WTC11 (cell line): Measurements from ENCODE around the gene ATF7. TPM values are rescaled to one million over a fixed set of nuclear protein-coding genes. Genes with fewer than 3 reads are reported as not detected.

Source experiments
- ATAC-seq: fragments of 200-7000 bp; cut with Tn5 transposase; 2 replicates; pipeline ENCODE4 v1.10.0; 2021; ENCODE audit warnings: mild to moderate bottlenecking, moderate library complexity
- CTCF ChIA-PET: fragments of 300-600 bp; sonication (Branson Sonifier 250); formaldehyde crosslinking; loops from one replicate; lab custom pipeline; 2021; ENCODE audit warnings: antibody characterized with exemption; lab: Charles Lee
- POLR2A ChIA-PET: fragments of 350-600 bp; sonication (Branson Sonifier 250); formaldehyde crosslinking; loops from one replicate; lab custom pipeline; 2021; ENCODE audit warnings: antibody characterized with exemption; lab: Charles Lee
- DNase-seq: peaks from one replicate; pipeline ENCODE4 v3.0.0; 2021; ENCODE audit warnings: low spot score
- H3K27ac Mint-ChIP-seq: 2 replicates; pipeline ENCODE4 v1.8.0; 2021; ENCODE audit warnings: mixed read lengths
- H3K27me3 Mint-ChIP-seq: 2 replicates; pipeline ENCODE4 v1.8.0; 2021; ENCODE audit warnings: low read depth, mild to moderate bottlenecking, moderate library complexity, mixed read lengths
- H3K36me3 Mint-ChIP-seq: 2 replicates; pipeline ENCODE4 v1.8.0; 2021; ENCODE audit warnings: mixed read lengths
- H3K4me1 Mint-ChIP-seq: 2 replicates; pipeline ENCODE4 v1.8.0; 2022; ENCODE audit warnings: mixed read lengths
- H3K4me3 Mint-ChIP-seq: 2 replicates; pipeline ENCODE4 v1.8.0; 2021; ENCODE audit warnings: mild to moderate bottlenecking, moderate library complexity, mixed read lengths
- H3K9me3 Mint-ChIP-seq: 2 replicates; pipeline ENCODE4 v1.8.0; 2021; ENCODE audit warnings: mixed read lengths
- CBFB ChIP-seq: sonication (generic); formaldehyde crosslinking; IDR thresholded peaks from 2 replicates; pipeline ENCODE4 v1.8.1; 2022; ENCODE audit warnings: mild to moderate bottlenecking, low read depth, missing genetic modification reagents
- JAZF1 ChIP-seq: fragments of 250-450 bp; sonication (Bioruptor Pico); IDR thresholded peaks from 2 replicates; pipeline ENCODE4 v1.9.0; 2021; ENCODE audit warnings: moderate library complexity, mild to moderate bottlenecking, inconsistent platforms
- JUN ChIP-seq: sonication (generic); formaldehyde crosslinking; IDR thresholded peaks from 2 replicates; pipeline ENCODE4 v1.8.0; 2023; ENCODE audit warnings: mild to moderate bottlenecking, missing genetic modification reagents
- RORB ChIP-seq: fragments of 250-450 bp; sonication (Bioruptor Pico); IDR thresholded peaks from 2 replicates; pipeline ENCODE4 v1.9.0; 2021; ENCODE audit warnings: mild to moderate bottlenecking
- SMAD4 ChIP-seq: sonication (generic); formaldehyde crosslinking; IDR thresholded peaks from 2 replicates; pipeline ENCODE4 v1.8.0; 2022; ENCODE audit warnings: mild to moderate bottlenecking, missing genetic modification reagents
- SOX15 ChIP-seq: fragments of 250-450 bp; sonication (Bioruptor Pico); IDR thresholded peaks from 2 replicates; pipeline ENCODE4 v1.9.0; 2021; ENCODE audit warnings: mild to moderate bottlenecking
- ZNF121 ChIP-seq: sonication (generic); formaldehyde crosslinking; IDR thresholded peaks from 2 replicates; pipeline ENCODE4 v1.8.0; 2023; ENCODE audit warnings: missing genetic modification reagents
- total RNA-seq: library from RNA; stranded (reverse); gene quantifications from 3 replicates; pipeline ENCODE4 v1.2.3, GENCODE V29; 2021
- TF ChIP-seq, protein P1 (sequence below): sonication (generic); formaldehyde crosslinking; IDR thresholded peaks from 2 replicates; pipeline ENCODE4 v1.8.1; 2022; ENCODE audit warnings: mild to moderate bottlenecking, missing genetic modification reagents, moderate library complexity, borderline replicate concordance
- TF ChIP-seq, protein P2 (sequence below): sonication (generic); formaldehyde crosslinking; IDR thresholded peaks from 2 replicates; pipeline ENCODE4 v1.8.1; 2023; ENCODE audit warnings: mild to moderate bottlenecking, missing genetic modification reagents
- TF ChIP-seq, protein P3 (sequence below): sonication (generic); formaldehyde crosslinking; IDR thresholded peaks from 2 replicates; pipeline ENCODE4 v1.8.0; 2022; ENCODE audit warnings: mild to moderate bottlenecking, missing genetic modification reagents
- TF ChIP-seq, protein P4 (sequence below): sonication (generic); formaldehyde crosslinking; conservative IDR thresholded peaks from 2 replicates; pipeline ENCODE4 v1.8.1; 2022; ENCODE audit warnings: mild to moderate bottlenecking, missing genetic modification reagents
- TF ChIP-seq, protein P5 (sequence below): sonication (generic); formaldehyde crosslinking; IDR thresholded peaks from 2 replicates; pipeline ENCODE4 v1.8.1; 2022; ENCODE audit warnings: mild to moderate bottlenecking, moderate library complexity, missing genetic modification reagents
- TF ChIP-seq, protein P6 (sequence below): sonication (generic); formaldehyde crosslinking; conservative IDR thresholded peaks from 2 replicates; pipeline ENCODE4 v1.8.1; 2023; ENCODE audit warnings: mild to moderate bottlenecking, low read depth, missing genetic modification reagents, moderate library complexity
- TF ChIP-seq, protein P7 (sequence below): sonication (generic); formaldehyde crosslinking; IDR thresholded peaks from 2 replicates; pipeline ENCODE4 v1.8.1; 2023; ENCODE audit warnings: mild to moderate bottlenecking, moderate library complexity, missing genetic modification reagents
- TF ChIP-seq, protein P8 (sequence below): fragments of 250-450 bp; sonication (Bioruptor Pico); IDR thresholded peaks from 2 replicates; pipeline ENCODE4 v1.9.0; 2021; ENCODE audit warnings: moderate library complexity, mild to moderate bottlenecking, inconsistent platforms, borderline replicate concordance

Gene ATF7
- total RNA-seq, 1 experiment from 2014 or later = 16.3 TPM

DNA sequence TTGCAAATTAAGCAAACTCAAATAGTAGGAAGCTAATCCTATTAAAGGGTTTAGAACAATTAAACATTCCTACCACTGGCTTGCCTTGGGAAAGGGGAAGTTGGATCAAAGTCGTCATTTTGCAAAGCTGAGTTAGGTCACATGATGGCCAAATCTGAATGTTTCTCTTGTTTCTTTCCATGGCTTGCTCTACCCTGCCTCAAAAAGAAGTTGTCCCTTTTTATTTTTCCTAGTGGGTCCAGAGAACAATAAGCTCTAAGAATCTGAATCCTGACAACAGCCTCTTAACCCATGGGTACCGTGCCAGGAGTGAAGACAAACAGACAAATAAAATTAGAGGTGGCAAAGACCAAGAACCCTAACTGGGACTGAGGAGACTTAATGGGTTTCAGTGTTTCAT lies 92.7 kb downstream of the ATF7 start:
- no peaks in the 10 kb centered on the region for H3K9me3 Mint-ChIP-seq
- H3K36me3 Mint-ChIP-seq = peaks cover 29% of the 10 kb centered on the region
- H3K27ac Mint-ChIP-seq = no peak overlapping the region
- H3K4me1 Mint-ChIP-seq = no peaks in the 10 kb centered on the region
- CTCF ChIA-PET = interaction anchor here (1.1 kb wide), 1 partner anchor 10 kb away, joined by 6 read pairs; no protein-coding TSS in a partner anchor
- no peak for TF ChIP-seq CBFB (CRISPR knock-in tag)
- TF ChIP-seq, protein P1, sequence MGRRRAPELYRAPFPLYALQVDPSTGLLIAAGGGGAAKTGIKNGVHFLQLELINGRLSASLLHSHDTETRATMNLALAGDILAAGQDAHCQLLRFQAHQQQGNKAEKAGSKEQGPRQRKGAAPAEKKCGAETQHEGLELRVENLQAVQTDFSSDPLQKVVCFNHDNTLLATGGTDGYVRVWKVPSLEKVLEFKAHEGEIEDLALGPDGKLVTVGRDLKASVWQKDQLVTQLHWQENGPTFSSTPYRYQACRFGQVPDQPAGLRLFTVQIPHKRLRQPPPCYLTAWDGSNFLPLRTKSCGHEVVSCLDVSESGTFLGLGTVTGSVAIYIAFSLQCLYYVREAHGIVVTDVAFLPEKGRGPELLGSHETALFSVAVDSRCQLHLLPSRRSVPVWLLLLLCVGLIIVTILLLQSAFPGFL = no peak
- TF ChIP-seq, protein P2, sequence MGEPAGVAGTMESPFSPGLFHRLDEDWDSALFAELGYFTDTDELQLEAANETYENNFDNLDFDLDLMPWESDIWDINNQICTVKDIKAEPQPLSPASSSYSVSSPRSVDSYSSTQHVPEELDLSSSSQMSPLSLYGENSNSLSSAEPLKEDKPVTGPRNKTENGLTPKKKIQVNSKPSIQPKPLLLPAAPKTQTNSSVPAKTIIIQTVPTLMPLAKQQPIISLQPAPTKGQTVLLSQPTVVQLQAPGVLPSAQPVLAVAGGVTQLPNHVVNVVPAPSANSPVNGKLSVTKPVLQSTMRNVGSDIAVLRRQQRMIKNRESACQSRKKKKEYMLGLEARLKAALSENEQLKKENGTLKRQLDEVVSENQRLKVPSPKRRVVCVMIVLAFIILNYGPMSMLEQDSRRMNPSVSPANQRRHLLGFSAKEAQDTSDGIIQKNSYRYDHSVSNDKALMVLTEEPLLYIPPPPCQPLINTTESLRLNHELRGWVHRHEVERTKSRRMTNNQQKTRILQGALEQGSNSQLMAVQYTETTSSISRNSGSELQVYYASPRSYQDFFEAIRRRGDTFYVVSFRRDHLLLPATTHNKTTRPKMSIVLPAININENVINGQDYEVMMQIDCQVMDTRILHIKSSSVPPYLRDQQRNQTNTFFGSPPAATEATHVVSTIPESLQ (CRISPR knock-in tag) = no peak
- TF ChIP-seq, protein P3, sequence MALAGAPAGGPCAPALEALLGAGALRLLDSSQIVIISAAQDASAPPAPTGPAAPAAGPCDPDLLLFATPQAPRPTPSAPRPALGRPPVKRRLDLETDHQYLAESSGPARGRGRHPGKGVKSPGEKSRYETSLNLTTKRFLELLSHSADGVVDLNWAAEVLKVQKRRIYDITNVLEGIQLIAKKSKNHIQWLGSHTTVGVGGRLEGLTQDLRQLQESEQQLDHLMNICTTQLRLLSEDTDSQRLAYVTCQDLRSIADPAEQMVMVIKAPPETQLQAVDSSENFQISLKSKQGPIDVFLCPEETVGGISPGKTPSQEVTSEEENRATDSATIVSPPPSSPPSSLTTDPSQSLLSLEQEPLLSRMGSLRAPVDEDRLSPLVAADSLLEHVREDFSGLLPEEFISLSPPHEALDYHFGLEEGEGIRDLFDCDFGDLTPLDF (CRISPR knock-in tag) = no peak
- no peak for TF ChIP-seq RORB (CRISPR knock-in tag)
- no peak for TF ChIP-seq ZNF121
- no peak for TF ChIP-seq SOX15
- TF ChIP-seq, protein P4, sequence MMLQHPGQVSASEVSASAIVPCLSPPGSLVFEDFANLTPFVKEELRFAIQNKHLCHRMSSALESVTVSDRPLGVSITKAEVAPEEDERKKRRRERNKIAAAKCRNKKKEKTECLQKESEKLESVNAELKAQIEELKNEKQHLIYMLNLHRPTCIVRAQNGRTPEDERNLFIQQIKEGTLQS (CRISPR knock-in tag) = no peak
- no peak for TF ChIP-seq SMAD4
- TF ChIP-seq, protein P5, sequence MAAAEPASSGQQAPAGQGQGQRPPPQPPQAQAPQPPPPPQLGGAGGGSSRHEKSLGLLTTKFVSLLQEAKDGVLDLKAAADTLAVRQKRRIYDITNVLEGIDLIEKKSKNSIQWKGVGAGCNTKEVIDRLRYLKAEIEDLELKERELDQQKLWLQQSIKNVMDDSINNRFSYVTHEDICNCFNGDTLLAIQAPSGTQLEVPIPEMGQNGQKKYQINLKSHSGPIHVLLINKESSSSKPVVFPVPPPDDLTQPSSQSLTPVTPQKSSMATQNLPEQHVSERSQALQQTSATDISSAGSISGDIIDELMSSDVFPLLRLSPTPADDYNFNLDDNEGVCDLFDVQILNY (CRISPR knock-in tag) = no peak
- no peak for TF ChIP-seq JUN
- TF ChIP-seq, protein P6, sequence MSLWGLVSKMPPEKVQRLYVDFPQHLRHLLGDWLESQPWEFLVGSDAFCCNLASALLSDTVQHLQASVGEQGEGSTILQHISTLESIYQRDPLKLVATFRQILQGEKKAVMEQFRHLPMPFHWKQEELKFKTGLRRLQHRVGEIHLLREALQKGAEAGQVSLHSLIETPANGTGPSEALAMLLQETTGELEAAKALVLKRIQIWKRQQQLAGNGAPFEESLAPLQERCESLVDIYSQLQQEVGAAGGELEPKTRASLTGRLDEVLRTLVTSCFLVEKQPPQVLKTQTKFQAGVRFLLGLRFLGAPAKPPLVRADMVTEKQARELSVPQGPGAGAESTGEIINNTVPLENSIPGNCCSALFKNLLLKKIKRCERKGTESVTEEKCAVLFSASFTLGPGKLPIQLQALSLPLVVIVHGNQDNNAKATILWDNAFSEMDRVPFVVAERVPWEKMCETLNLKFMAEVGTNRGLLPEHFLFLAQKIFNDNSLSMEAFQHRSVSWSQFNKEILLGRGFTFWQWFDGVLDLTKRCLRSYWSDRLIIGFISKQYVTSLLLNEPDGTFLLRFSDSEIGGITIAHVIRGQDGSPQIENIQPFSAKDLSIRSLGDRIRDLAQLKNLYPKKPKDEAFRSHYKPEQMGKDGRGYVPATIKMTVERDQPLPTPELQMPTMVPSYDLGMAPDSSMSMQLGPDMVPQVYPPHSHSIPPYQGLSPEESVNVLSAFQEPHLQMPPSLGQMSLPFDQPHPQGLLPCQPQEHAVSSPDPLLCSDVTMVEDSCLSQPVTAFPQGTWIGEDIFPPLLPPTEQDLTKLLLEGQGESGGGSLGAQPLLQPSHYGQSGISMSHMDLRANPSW (CRISPR knock-in tag) = no peak
- no peak for TF ChIP-seq JAZF1 (CRISPR knock-in tag)
- TF ChIP-seq, protein P7, sequence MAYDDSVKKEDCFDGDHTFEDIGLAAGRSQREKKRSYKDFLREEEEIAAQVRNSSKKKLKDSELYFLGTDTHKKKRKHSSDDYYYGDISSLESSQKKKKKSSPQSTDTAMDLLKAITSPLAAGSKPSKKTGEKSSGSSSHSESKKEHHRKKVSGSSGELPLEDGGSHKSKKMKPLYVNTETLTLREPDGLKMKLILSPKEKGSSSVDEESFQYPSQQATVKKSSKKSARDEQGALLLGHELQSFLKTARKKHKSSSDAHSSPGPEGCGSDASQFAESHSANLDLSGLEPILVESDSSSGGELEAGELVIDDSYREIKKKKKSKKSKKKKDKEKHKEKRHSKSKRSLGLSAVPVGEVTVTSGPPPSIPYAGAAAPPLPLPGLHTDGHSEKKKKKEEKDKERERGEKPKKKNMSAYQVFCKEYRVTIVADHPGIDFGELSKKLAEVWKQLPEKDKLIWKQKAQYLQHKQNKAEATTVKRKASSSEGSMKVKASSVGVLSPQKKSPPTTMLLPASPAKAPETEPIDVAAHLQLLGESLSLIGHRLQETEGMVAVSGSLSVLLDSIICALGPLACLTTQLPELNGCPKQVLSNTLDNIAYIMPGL (CRISPR knock-in tag) = no peak
- TF ChIP-seq, protein P8, sequence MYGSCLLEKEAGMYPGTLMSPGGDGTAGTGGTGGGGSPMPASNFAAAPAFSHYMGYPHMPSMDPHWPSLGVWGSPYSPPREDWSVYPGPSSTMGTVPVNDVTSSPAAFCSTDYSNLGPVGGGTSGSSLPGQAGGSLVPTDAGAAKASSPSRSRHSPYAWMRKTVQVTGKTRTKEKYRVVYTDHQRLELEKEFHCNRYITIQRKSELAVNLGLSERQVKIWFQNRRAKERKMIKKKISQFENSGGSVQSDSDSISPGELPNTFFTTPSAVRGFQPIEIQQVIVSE (CRISPR knock-in tag) = no peak
- H3K4me3 Mint-ChIP-seq = no peak overlapping the region
- no peaks in the 10 kb centered on the region for H3K27me3 Mint-ChIP-seq
- no peak for DNase-seq
- no peak for ATAC-seq
- POLR2A ChIA-PET = no interaction called here
